Thyroid gland (tissue), 4 donors: ENCODE results near the gene RRAGA.

Source experiments
- CTCF ChIP-seq, 6 experiments: fragments of 200-600 bp in 3 of 6; fragments of 450-650 bp in 3 of 6; sonication (generic) in 3 of 6; IDR thresholded peaks; one replicate each; pipeline ENCODE4 v1.5.1; 2016 to 2019; ENCODE audit warnings: antibody characterized with exemption in 6 of 6, mild to moderate bottlenecking in 2 of 6, inconsistent platforms in 1 of 6, moderate library complexity in 1 of 6
- POLR2A ChIP-seq, 2 donors: fragments of 450-650 bp; IDR thresholded peaks; one replicate each; pipeline ENCODE4 v1.6.1; 2017; ENCODE audit warnings: antibody characterized with exemption in 2 of 2, mild to moderate bottlenecking in 2 of 2, moderate library complexity in 1 of 2

GRCh38 chr9:19085295-19085694, 36.1 kb downstream of the RRAGA start:
- TF ChIP-seq CTCF (IDR thresholded peaks at IDR 0.05) (peak in 3 of 6 experiments; percentile 16 to 25 (median 22)), POLR2A (IDR thresholded peaks at IDR 0.05) (no peak)
